Measurements from ENCODE around the gene RABAC1.
"Not testable (repeated sequence)": the region's sequence is repeated elsewhere in the genome, so short reads cannot be mapped to it uniquely, and the experiment has no call there.

Gene RABAC1

GRCh38 chr19:41947091-41947490 is 12.0 kb downstream of the RABAC1 start:
- H3K27ac ChIP-seq, result no peak overlapping the region
- no peak overlapping the region for H3K4me3 ChIP-seq
- no peaks in the 10 kb centered on the region for H3K36me3 ChIP-seq
- no peak overlapping the region for H3K4me2 ChIP-seq
- H3K9me3 ChIP-seq (replicated peaks in 1 of 11), result no peaks in the 10 kb centered on the region
- H3K4me1 ChIP-seq, result peaks cover 14 to 27% (median 20%) of the 10 kb centered on the region in 10 experiments
- no peaks in the 10 kb centered on the region for H4K20me1 ChIP-seq
- no peak for TF ChIP-seq Cebpa-rat (IDR thresholded peaks at IDR 0.05)
- H3K27me3 ChIP-seq, result no peaks in the 10 kb centered on the region
- H3K9ac ChIP-seq, result no peak overlapping the region

- H3K27me3 ChIP-seq, result peaks cover 9 to 17% (median 16%) of the 10 kb centered on the region in 11 experiments; a peak in 21 of 22 replicates
- no peak overlapping the region for H3K27ac ChIP-seq
- peaks cover 17 to 28% (median 23%) of the 10 kb centered on the region in 10 experiments for H3K4me1 ChIP-seq
- H3K9ac ChIP-seq, result 0 out of 22 replicates have a peak overlapping the region, but pooled peaks of 2 of the 11 experiments have one; percentile 3 to 14
- TF ChIP-seq Cebpa-rat (IDR thresholded peaks at IDR 0.05), result no peak
- peak overlapping the region; percentile 36 to 74 (median 54) for H3K4me2 ChIP-seq
- no peaks in the 10 kb centered on the region for H4K20me1 ChIP-seq
- no peaks in the 10 kb centered on the region for H3K36me3 ChIP-seq
- H3K4me3 ChIP-seq, result no peak overlapping the region
- H3K9me3 ChIP-seq (replicated peaks in 1 of 11), result no peaks in the 10 kb centered on the region
Measured at GRCh38 chr19:41945135-41945766, 13.9 kb downstream of the RABAC1 start.

GRCh38 chr19:41944336-41944735 is 14.8 kb downstream of the RABAC1 start:
- Histone ChIP-seq H3K27ac (no peak overlapping the region), H3K9ac (no peak overlapping the region), H3K4me3 (no peak overlapping the region), H3K9me3 (replicated peaks in 1 of 11) (no peaks in the 10 kb centered on the region), H3K36me3 (no peaks in the 10 kb centered on the region), H3K27me3 (peaks cover 9 to 24% (median 21%) of the 10 kb centered on the region in 11 experiments; a peak in 21 of 22 replicates), H3K4me2 (peak overlapping the region; percentile 36 to 74 (median 54); a peak in 16 of 22 replicates), H3K4me1 (peaks cover 17 to 32% (median 27%) of the 10 kb centered on the region in 10 experiments), H4K20me1 (no peaks in the 10 kb centered on the region)
- TF ChIP-seq Cebpa-rat (IDR thresholded peaks at IDR 0.05), result no peak

- H3K9me3 ChIP-seq (replicated peaks in 1 of 11), result no peaks in the 10 kb centered on the region
- peaks cover 26 to 47% (median 40%) of the 10 kb centered on the region in 10 experiments for H3K4me1 ChIP-seq
- no peak overlapping the region for H3K27ac ChIP-seq
- H3K9ac ChIP-seq, result peak overlapping the region in 4 of 11 experiments; percentile 80 to 85 (median 84); a peak in 6 of 22 replicates
- H3K36me3 ChIP-seq, result no peaks in the 10 kb centered on the region
- no peak for TF ChIP-seq Cebpa-rat (IDR thresholded peaks at IDR 0.05)
- no peaks in the 10 kb centered on the region for H4K20me1 ChIP-seq
- peak overlapping the region in 10 of 11 experiments; percentile 82 to 97 (median 92); a peak in 15 of 22 replicates for H3K4me2 ChIP-seq
- H3K4me3 ChIP-seq, result no peak overlapping the region; a peak in 1 of 20 replicates
- H3K27me3 ChIP-seq, result peaks cover 20 to 39% (median 35%) of the 10 kb centered on the region in 11 experiments
Measured at GRCh38 chr19:41941410-41942202, 17.5 kb downstream of the RABAC1 start.

- peak overlapping the region; percentile 82 to 97 (median 93) for H3K4me2 ChIP-seq
- peak overlapping the region; percentile 61 to 75 (median 66) for H3K4me3 ChIP-seq
- H3K9me3 ChIP-seq (replicated peaks in 1 of 11), result no peaks in the 10 kb centered on the region
- no peaks in the 10 kb centered on the region for H4K20me1 ChIP-seq
- no peaks in the 10 kb centered on the region for H3K36me3 ChIP-seq
- H3K4me1 ChIP-seq, result peaks cover 26 to 49% (median 40%) of the 10 kb centered on the region in 10 experiments
- peak overlapping the region; percentile 50 to 92 (median 80) for H3K27ac ChIP-seq
- peaks cover 27 to 47% (median 42%) of the 10 kb centered on the region in 11 experiments for H3K27me3 ChIP-seq
- peak overlapping the region; percentile 72 to 90 (median 82) for H3K9ac ChIP-seq
- no peak for TF ChIP-seq Cebpa-rat (IDR thresholded peaks at IDR 0.05)
Measured at GRCh38 chr19:41940731-41941409, 18.3 kb downstream of the RABAC1 start.

- Histone ChIP-seq H3K9me3 (replicated peaks in 1 of 11) (no peaks in the 10 kb centered on the region), H4K20me1 (no peaks in the 10 kb centered on the region), H3K4me1 (peaks cover 23 to 45% (median 35%) of the 10 kb centered on the region in 10 experiments), H3K36me3 (no peaks in the 10 kb centered on the region), H3K4me3 (peak overlapping the region; percentile 61 to 75 (median 66)), H3K4me2 (peak overlapping the region; percentile 82 to 97 (median 93)), H3K27me3 (peaks cover 32 to 54% (median 50%) of the 10 kb centered on the region in 11 experiments), H3K27ac (peak overlapping the region; percentile 76 to 92 (median 84)), H3K9ac (peak overlapping the region; percentile 72 to 91 (median 83))
- no peak for TF ChIP-seq Cebpa-rat (IDR thresholded peaks at IDR 0.05)
Measured at GRCh38 chr19:41939861-41940730, 19.0 kb downstream of the RABAC1 start.

- H3K9me3 ChIP-seq (replicated peaks in 1 of 11); H4K20me1 ChIP-seq; H3K36me3 ChIP-seq: not testable (repeated sequence)
- Histone ChIP-seq H3K4me1 (peaks cover 23 to 45% (median 35%) of the 10 kb centered on the region in 10 experiments), H3K9ac (peak overlapping the region in 5 of 11 experiments; percentile 78 to 90 (median 84); a peak in 7 of 22 replicates), H3K27me3 (peaks cover 34 to 58% (median 53%) of the 10 kb centered on the region in 11 experiments), H3K4me3 (peak overlapping the region in 4 of 10 experiments; percentile 61 to 75 (median 68); a peak in 3 of 20 replicates), H3K27ac (peak overlapping the region in 1 of 11 experiments; percentile 92; a peak in 4 of 22 replicates), H3K4me2 (peak overlapping the region in 2 of 11 experiments; percentile 84 to 85; a peak in 4 of 22 replicates)
Measured at GRCh38 chr19:41939209-41939608, 19.9 kb downstream of the RABAC1 start.

All from BLaER1 treated with 17β-estradiol and CSF1 and Interleukin-3, amounts not matched to agents 10 nM and 100 nM (cell line).